Sigmoid colon (tissue), 7 donors: ENCODE data around the gene WBP1. TPM values are rescaled to one million over a fixed set of nuclear protein-coding genes. Genes with fewer than 3 reads are reported as not detected.
"Not testable (repeated sequence)": the region's sequence is repeated elsewhere in the genome, so short reads cannot be mapped to it uniquely, and the experiment has no call there.

ENCODE experiments used
- DNase-seq: peaks from one replicate; pipeline ENCODE4 v3.0.0-alpha.2; 2019
- H3K27ac ChIP-seq, 4 donors: fragments of 200-600 bp; sonication (generic); one replicate each; pipeline ENCODE4 v1.5.1; 2016 to 2019; ENCODE audit warnings: mild to moderate bottlenecking in 1 of 4
- H3K27me3 ChIP-seq, 3 donors: fragments of 200-600 bp; sonication (generic); one replicate each; pipeline ENCODE4 v1.5.1; 2019; ENCODE audit warnings: mild to moderate bottlenecking in 1 of 3
- H3K36me3 ChIP-seq, 4 donors: fragments of 200-600 bp; sonication (generic); one replicate each; pipeline ENCODE4 v1.5.1; 2016 to 2019
- H3K4me1 ChIP-seq, 4 donors: fragments of 200-600 bp; sonication (generic); one replicate each; pipeline ENCODE4 v1.5.1; 2017 to 2019
- H3K4me3 ChIP-seq, 4 donors: fragments of 200-600 bp; sonication (generic); one replicate each; pipeline ENCODE4 v1.5.1; 2017 to 2019; ENCODE audit warnings: mild to moderate bottlenecking in 2 of 4, moderate library complexity in 1 of 4
- H3K9me3 ChIP-seq, 4 donors: fragments of 200-600 bp in 3 of 4; sonication (generic) in 3 of 4; one replicate each; pipeline versions ENCODE4 v1.5.1 to v1.6.1; 2013 to 2019
- CTCF ChIP-seq, 4 experiments: fragments of 450-650 bp in 3 of 4; fragments of 200-600 bp in 1 of 4; IDR thresholded peaks; one replicate each; pipeline ENCODE4 v1.5.1; 2016 to 2019; ENCODE audit warnings: antibody characterized with exemption in 4 of 4, mild to moderate bottlenecking in 3 of 4, moderate library complexity in 2 of 4
- EP300 ChIP-seq, 4 donors: sonication (generic); formaldehyde crosslinking; IDR thresholded peaks; one replicate each; pipeline ENCODE4 v1.6.1; 2017; ENCODE audit warnings: antibody characterized with exemption in 4 of 4
- POLR2A ChIP-seq, 2 donors: fragments of 450-650 bp; IDR thresholded peaks; one replicate each; pipeline ENCODE4 v1.6.1; 2016; ENCODE audit warnings: antibody characterized with exemption in 2 of 2, mild to moderate bottlenecking in 2 of 2, moderate library complexity in 2 of 2
- POLR2AphosphoS5 ChIP-seq, 4 donors: sonication (generic); formaldehyde crosslinking; IDR thresholded peaks; one replicate each; pipeline ENCODE4 v1.6.1; 2017; ENCODE audit warnings: antibody characterized with exemption in 4 of 4
- WGBS, 2 donors: extraction: QIAGEN DNeasy Blood & Tissue Kit; methylation state at CpG; one replicate each; pipeline ENCODE4 v1.1.7; 2013; 5-methylcytosine and 5-hydroxymethylcytosine counted together
- intact Hi-C: fragments of 100-400 bp; cut with DNase I; formaldehyde crosslinking; loops from one replicate; pipeline ENCODE4 v1.15.1; 2023
- polyA plus RNA-seq, 3 donors: library from polyadenylated mRNA; stranded (reverse); fragments of 200-250 nt; gene quantifications; one replicate each; pipeline ENCODE4 v1.2.3, GENCODE V29; 2013
- total RNA-seq, 4 donors: library from RNA; depleted of rRNA; stranded (reverse); fragments of >200 nt; gene quantifications; one replicate each; pipeline ENCODE4 v1.1.0, GENCODE V29; 2016
- donor health status: healthy with polysubstance abuse.
- donor health status: Bipolar disorder and iron deficiency.
- donor health status: healthy.

WBP1 gene
- total and polyA plus RNA-seq, 7 donors = 59.2 to 89.2 (median 63.1) TPM

- not testable (repeated sequence) for H3K9me3 ChIP-seq, H3K27me3 ChIP-seq, H3K27ac ChIP-seq, DNase-seq, H3K4me3 ChIP-seq
- 77 to 85% methylated on average over 13 of the region's 13 CpGs for WGBS, 2 donors
- intact Hi-C loops = loop anchor here (5.0 kb wide), 1 partner anchor 722 kb away; the partner anchor contains the start of gene TPRKB
- Histone ChIP-seq H3K36me3 (peaks cover 7 to 21% (median 10%) of the 10 kb centered on the region in 4 donors), H3K4me1 (peaks cover 0 to 51% (median 43%) of the 10 kb centered on the region in 4 donors)
- TF ChIP-seq POLR2AphosphoS5 (IDR thresholded peaks at IDR 0.05) = peak in 1 of 4 donors; percentile 4
Observed at GRCh38 chr2:74459503-74460118, 1.4 kb downstream of the WBP1 start.

DNA sequence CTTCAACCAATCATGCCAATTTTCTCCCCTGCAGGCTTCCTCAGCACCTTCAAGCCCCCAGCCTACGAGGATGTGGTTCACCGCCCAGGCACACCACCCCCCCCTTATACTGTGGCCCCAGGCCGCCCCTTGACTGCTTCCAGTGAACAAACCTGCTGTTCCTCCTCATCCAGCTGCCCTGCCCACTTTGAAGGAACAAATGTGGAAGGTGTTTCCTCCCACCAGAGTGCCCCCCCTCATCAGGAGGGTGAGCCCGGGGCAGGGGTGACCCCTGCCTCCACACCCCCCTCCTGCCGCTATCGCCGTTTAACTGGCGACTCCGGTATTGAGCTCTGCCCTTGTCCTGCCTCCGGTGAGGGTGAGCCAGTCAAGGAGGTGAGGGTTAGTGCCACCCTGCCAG, 1.9 kb downstream of the WBP1 start:
- H3K27ac ChIP-seq, H3K4me3 ChIP-seq, H3K27me3 ChIP-seq, intact Hi-C loops, H3K9me3 ChIP-seq, DNase-seq: not testable (repeated sequence)
- WGBS, 2 donors = 81 to 89% methylated on average over 10 of the region's 10 CpGs
- Histone ChIP-seq H3K36me3 (peaks cover 7 to 21% (median 10%) of the 10 kb centered on the region in 4 donors), H3K4me1 (peaks cover 0 to 52% (median 43%) of the 10 kb centered on the region in 4 donors)

DNA sequence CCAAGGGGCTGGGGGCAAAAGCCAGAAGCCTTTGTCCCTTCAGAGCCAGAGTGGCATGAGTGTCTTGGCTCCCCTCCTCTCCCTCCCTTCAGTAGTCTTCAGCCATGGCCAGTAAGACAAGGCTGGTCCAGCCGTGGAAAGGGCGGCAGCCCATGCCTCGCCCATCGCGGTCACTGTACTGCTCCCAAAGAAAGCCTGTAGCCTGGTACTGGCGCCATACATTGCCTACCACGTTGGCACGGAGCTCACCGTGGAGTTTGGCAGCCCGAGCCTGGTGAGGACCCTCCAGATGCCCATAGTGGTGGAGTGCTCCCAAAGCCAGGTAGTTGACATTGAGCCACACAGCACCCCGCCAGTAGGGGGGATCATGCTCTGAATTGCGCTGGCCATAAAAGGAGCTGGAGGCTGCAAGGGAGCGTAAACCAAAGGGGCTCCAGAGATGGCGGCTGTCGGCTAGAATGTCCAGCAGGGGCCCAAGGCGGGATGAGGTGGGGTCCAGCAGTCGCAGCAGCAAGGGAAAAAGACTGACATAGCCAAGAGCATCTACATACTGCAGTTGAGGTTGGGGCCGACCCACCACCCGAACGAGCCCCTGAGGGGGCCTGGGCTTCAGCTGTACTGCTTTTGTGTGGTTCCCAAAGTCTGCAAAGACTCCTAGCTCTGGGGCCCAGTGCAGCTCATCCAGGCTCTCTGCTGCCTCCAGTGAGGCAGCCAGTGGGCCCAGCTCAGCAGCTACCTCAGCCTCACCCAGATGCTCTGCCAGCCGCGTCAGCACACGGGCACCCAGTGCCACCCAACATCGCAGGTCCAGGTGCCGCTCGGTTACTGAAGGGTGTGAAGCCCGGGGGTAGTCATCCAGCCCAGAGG, 3.2 kb downstream of the WBP1 start:
- Histone ChIP-seq H3K4me1 (peaks cover 0 to 47% (median 38%) of the 10 kb centered on the region in 4 donors), H3K36me3 (peaks cover 7 to 21% (median 10%) of the 10 kb centered on the region in 4 donors), H3K27me3 (no peaks in the 10 kb centered on the region), H3K9me3 (no peaks in the 10 kb centered on the region), H3K4me3 (no peak overlapping the region), H3K27ac (no peak overlapping the region)
- intact Hi-C loops = no loop called here
- DNase-seq = no peak
- WGBS, 2 donors = 91 to 93% methylated on average over 27 of the region's 27 CpGs
- no peak for TF ChIP-seq POLR2A (IDR thresholded peaks at IDR 0.05)
- no peak for TF ChIP-seq EP300 (IDR thresholded peaks at IDR 0.05)
- TF ChIP-seq POLR2AphosphoS5 (IDR thresholded peaks at IDR 0.05) = no peak
- TF ChIP-seq CTCF (IDR thresholded peaks at IDR 0.05) = no peak

DNA sequence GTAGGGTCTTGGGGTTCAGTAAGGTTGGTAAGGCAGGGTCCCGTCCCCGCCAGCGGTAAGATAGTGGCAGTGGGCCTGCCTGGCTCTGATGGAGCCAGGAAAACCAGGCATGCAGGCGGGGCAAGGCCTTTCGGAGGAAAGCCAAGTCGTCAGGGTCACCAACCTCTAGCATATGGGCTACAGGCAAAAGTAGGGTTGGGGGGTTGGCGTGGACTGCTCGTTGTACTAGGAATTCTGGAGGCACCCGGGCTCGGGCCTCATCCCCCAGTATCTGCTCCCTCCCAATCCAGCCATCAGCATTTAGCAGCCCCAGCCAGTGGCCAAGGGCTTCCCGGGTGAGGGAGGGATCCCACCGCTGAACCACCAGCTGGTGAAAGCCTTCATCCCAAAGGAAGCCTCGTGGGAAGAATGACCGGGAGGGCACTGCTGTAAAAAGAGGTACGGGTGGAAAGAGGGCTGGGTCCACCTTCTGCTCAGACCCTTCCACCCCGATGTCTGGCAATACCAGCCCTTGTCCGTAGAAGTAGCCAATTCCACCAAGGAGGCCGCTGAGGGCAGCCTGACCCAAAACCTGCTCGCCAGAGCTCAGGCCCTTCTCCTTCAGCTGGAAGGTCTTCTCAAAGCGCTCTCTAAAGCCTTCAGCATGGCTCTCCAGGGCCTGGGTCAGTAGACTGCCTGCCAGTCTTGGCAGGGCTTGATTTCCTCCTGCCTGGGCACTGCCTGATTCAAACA, 4.0 kb downstream of the WBP1 start:
- no peak for DNase-seq
- no peak overlapping the region for H3K27ac ChIP-seq
- peaks cover 0 to 39% (median 30%) of the 10 kb centered on the region in 4 donors for H3K4me1 ChIP-seq
- no peaks in the 10 kb centered on the region for H3K27me3 ChIP-seq
- intact Hi-C loops = no loop called here
- H3K4me3 ChIP-seq = no peak overlapping the region
- WGBS, 2 donors = 91 to 93% methylated on average over 20 of the region's 20 CpGs
- H3K36me3 ChIP-seq = peaks cover 7 to 21% (median 10%) of the 10 kb centered on the region in 4 donors
- H3K9me3 ChIP-seq = no peaks in the 10 kb centered on the region
- TF ChIP-seq POLR2A (IDR thresholded peaks at IDR 0.05) = no peak
- no peak for TF ChIP-seq CTCF (IDR thresholded peaks at IDR 0.05)
- no peak for TF ChIP-seq EP300 (IDR thresholded peaks at IDR 0.05)
- TF ChIP-seq POLR2AphosphoS5 (IDR thresholded peaks at IDR 0.05) = no peak

- no peaks in the 10 kb centered on the region for H3K9me3 ChIP-seq
- peaks cover 7 to 21% (median 10%) of the 10 kb centered on the region in 4 donors for H3K36me3 ChIP-seq
- H3K4me3 ChIP-seq = no peak overlapping the region
- H3K4me1 ChIP-seq = peaks cover 0 to 35% (median 29%) of the 10 kb centered on the region in 4 donors
- H3K27me3 ChIP-seq = no peaks in the 10 kb centered on the region
- TF ChIP-seq EP300 (IDR thresholded peaks at IDR 0.05) (no peak), POLR2AphosphoS5 (IDR thresholded peaks at IDR 0.05) (no peak), CTCF (IDR thresholded peaks at IDR 0.05) (no peak), POLR2A (IDR thresholded peaks at IDR 0.05) (no peak)
- no peak for DNase-seq
- WGBS, 2 donors = 81 to 92% methylated on average over 4 of the region's 4 CpGs
- H3K27ac ChIP-seq = no peak overlapping the region
- intact Hi-C loops = no loop called here
Observed at GRCh38 chr2:74462786-74463105, 4.5 kb downstream of the WBP1 start.
